HepG2 (cell line): ENCODE measurements around the gene HDDC3. TPM values are rescaled to one million over a fixed set of nuclear protein-coding genes. Genes with fewer than 3 reads are reported as not detected.

Experiments
- CBX1 ChIP-seq: IDR thresholded peaks from one replicate; pipeline ENCODE4 v1.6.1; 2016; ENCODE audit warnings: antibody characterized with exemption, low read depth
- CC2D1A ChIP-seq: sonication (generic); formaldehyde crosslinking; IDR thresholded peaks from 2 replicates; pipeline ENCODE4 v1.8.1; 2023; ENCODE audit warnings: mild to moderate bottlenecking, missing genetic modification reagents
- ELF3 ChIP-seq: IDR thresholded peaks from 2 replicates; pipeline ENCODE4 v1.6.1; 2016; ENCODE audit warnings: missing genetic modification reagents, missing compliant biosample characterization
- FOXO1 ChIP-seq: sonication (generic); formaldehyde crosslinking; IDR thresholded peaks from 2 replicates; pipeline ENCODE4 v1.4.0; 2020; ENCODE audit warnings: missing genetic modification reagents
- GABPB1 ChIP-seq: IDR thresholded peaks from 2 replicates; pipeline ENCODE4 v1.6.1; 2016; ENCODE audit warnings: mild to moderate bottlenecking, missing genetic modification reagents, moderate library complexity, missing compliant biosample characterization
- HMGXB4 ChIP-seq, 2 experiments: sonication (generic) in 1 of 2; formaldehyde crosslinking in 1 of 2; IDR thresholded peaks; 2 replicates each; pipeline versions ENCODE4 v1.4.0 to v1.6.1; 2018 to 2020; ENCODE audit warnings: missing genetic modification reagents in 2 of 2, borderline replicate concordance in 1 of 2, low read depth in 1 of 2, mild to moderate bottlenecking in 1 of 2, missing biosample characterization in 1 of 2
- HNF4A ChIP-seq: sonication (generic); formaldehyde crosslinking; IDR thresholded peaks from 2 replicates; pipeline ENCODE4 v1.4.0; 2020; ENCODE audit warnings: missing genetic modification reagents
- HNRNPLL ChIP-seq: fragments of 200-400 bp; formaldehyde crosslinking; IDR thresholded peaks from 2 replicates; pipeline ENCODE4 v1.6.1; 2017; ENCODE audit warnings: mild to moderate bottlenecking, low read depth, low read length; ENCODE audit not compliant: poor library complexity, severe bottlenecking
- KLF6 ChIP-seq: IDR thresholded peaks from 2 replicates; pipeline ENCODE4 v1.8.0; 2016; ENCODE audit warnings: missing biosample characterization, missing genetic modification reagents
- LCORL ChIP-seq, 2 experiments: fragments of 450-650 bp in 1 of 2; sonication (generic) in 1 of 2; formaldehyde crosslinking in 1 of 2; IDR thresholded peaks; 2 replicates each; pipeline versions ENCODE4 v1.5.0 to v1.6.1; 2017 to 2020; ENCODE audit warnings: antibody characterized with exemption in 1 of 2, missing genetic modification reagents in 1 of 2
- ZBTB26 ChIP-seq: IDR thresholded peaks from 2 replicates; pipeline ENCODE4 v1.6.1; 2016; ENCODE audit warnings: missing compliant biosample characterization, missing genetic modification reagents, borderline replicate concordance
- ZBTB38 ChIP-seq: sonication (generic); formaldehyde crosslinking; IDR thresholded peaks from 2 replicates; pipeline ENCODE4 v1.5.1; 2020; ENCODE audit warnings: mild to moderate bottlenecking, missing genetic modification reagents
- ZNF205 ChIP-seq: IDR thresholded peaks from 2 replicates; pipeline ENCODE4 v1.6.1; 2018; ENCODE audit warnings: missing biosample characterization, missing genetic modification reagents
- ZNF572 ChIP-seq: sonication (generic); formaldehyde crosslinking; IDR thresholded peaks from 2 replicates; pipeline ENCODE4 v1.5.1; 2020; ENCODE audit warnings: mild to moderate bottlenecking, missing genetic modification reagents
- ZNF687 ChIP-seq: sonication (generic); formaldehyde crosslinking; IDR thresholded peaks from 2 replicates; pipeline ENCODE4 v1.5.1; 2020; ENCODE audit warnings: mild to moderate bottlenecking, missing genetic modification reagents, moderate library complexity
- polyA plus RNA-seq, 8 experiments: library from polyadenylated mRNA; depleted of rRNA in 3 of 8; stranded (reverse) in 7 of 8; unstranded in 1 of 8; fragments of >200 nt; fragmentation: Illumina TruSeq in 4 of 8; extraction: Trizol in 4 of 8; gene quantifications; 2 replicates each; pipeline versions ENCODE4 v1.2.1 to v1.2.3, GENCODE V29; 2011 to 2016; ENCODE audit warnings: low read depth in 4 of 8, missing spikeins in 1 of 8, mixed read lengths in 1 of 8; ENCODE audit not compliant: insufficient read depth in 1 of 8
- total RNA-seq, 5 experiments: library from RNA; depleted of rRNA; stranded (reverse); fragments of >200 nt; fragmentation: Illumina TruSeq; extraction: Trizol; gene quantifications; 2 replicates each; pipeline ENCODE4 v1.2.3, GENCODE V29; 2016; ENCODE audit warnings: low read depth in 1 of 5
- TF ChIP-seq, protein P1 (sequence below): sonication (generic); formaldehyde crosslinking; IDR thresholded peaks from 2 replicates; pipeline ENCODE4 v1.5.0; 2020; ENCODE audit warnings: mild to moderate bottlenecking, missing genetic modification reagents, borderline replicate concordance

Gene HDDC3
- total and polyA plus RNA-seq, 2 of the 13 experiments (the other 11 are each of a cell fraction or from before 2014, with no cell fraction given): 18.7 to 28.3 TPM

DNA sequence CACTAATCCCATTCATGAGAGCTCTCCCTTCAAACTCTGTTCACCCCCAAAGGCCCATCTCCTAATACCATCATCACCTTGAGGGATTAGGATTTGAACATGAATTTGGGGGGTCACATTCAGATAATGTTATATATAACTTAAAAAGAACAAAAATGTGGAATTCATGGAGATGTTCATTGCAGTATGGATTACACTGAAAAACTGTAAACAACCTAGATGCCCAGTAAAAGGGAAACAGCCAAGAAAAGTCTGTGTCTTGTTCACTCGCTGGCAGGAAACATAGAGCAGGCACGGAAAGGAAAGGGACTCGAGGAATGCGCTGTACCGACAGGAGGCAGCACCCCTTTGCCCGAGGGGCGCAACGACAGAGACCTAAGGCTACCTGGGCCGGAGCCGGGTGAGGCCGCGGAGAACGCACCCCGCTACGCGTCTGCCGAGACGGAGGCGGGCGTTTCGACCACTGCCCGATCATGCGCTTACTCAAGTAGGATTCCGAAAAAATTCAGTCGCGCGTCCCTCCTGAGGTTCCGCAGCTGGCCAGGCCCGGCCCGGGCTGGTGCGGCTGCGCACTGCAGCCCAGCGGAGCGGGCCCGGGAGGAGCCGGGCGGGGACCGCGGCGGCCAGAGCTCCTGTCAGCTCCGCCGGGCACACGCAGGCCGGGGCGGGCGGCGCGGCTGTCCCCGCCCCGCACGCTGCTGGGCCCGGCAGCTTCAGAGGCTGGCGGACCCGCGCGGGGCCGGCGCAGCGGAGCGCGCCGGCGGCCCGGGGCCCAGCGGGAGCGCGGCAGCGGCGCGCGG is 30.1 kb downstream of the HDDC3 start (continued):
- TF ChIP-seq HNF4A (CRISPR knock-in tag) (no peak), LCORL (IDR thresholded peaks at IDR 0.05) (no peak), LCORL (CRISPR knock-in tag; IDR thresholded peaks at IDR 0.05) (0 out of 2 replicates have a peak, but pooled peaks have one; percentile 58), ZNF572 (no peak), ZNF687 (CRISPR knock-in tag) (peak; percentile 76), ZBTB38 (CRISPR knock-in tag) (peak; percentile 65), ELF3 (CRISPR knock-in tag) (peak; percentile 56; the same call in 1 of the 2 replicates), ZNF205 (peak; percentile 60; the same call in 1 of the 2 replicates), GABPB1 (CRISPR knock-in tag) (peak; percentile 61), CBX1 (peak; percentile 48), ZBTB26 (0 out of 2 replicates have a peak, but pooled peaks have one; percentile 34), HMGXB4 (CRISPR knock-in tag; IDR thresholded peaks at IDR 0.05; ENCODE audit: borderline replicate concordance in 1 of 2, low read depth in 1 of 2) (peak; percentile 90 to 98), HNRNPLL (peak; percentile 87), KLF6 (0 out of 2 replicates have a peak, but pooled peaks have one; percentile 44), FOXO1 (CRISPR knock-in tag) (peak; percentile 62), CC2D1A (CRISPR knock-in tag) (no peak)
- TF ChIP-seq, protein P1, sequence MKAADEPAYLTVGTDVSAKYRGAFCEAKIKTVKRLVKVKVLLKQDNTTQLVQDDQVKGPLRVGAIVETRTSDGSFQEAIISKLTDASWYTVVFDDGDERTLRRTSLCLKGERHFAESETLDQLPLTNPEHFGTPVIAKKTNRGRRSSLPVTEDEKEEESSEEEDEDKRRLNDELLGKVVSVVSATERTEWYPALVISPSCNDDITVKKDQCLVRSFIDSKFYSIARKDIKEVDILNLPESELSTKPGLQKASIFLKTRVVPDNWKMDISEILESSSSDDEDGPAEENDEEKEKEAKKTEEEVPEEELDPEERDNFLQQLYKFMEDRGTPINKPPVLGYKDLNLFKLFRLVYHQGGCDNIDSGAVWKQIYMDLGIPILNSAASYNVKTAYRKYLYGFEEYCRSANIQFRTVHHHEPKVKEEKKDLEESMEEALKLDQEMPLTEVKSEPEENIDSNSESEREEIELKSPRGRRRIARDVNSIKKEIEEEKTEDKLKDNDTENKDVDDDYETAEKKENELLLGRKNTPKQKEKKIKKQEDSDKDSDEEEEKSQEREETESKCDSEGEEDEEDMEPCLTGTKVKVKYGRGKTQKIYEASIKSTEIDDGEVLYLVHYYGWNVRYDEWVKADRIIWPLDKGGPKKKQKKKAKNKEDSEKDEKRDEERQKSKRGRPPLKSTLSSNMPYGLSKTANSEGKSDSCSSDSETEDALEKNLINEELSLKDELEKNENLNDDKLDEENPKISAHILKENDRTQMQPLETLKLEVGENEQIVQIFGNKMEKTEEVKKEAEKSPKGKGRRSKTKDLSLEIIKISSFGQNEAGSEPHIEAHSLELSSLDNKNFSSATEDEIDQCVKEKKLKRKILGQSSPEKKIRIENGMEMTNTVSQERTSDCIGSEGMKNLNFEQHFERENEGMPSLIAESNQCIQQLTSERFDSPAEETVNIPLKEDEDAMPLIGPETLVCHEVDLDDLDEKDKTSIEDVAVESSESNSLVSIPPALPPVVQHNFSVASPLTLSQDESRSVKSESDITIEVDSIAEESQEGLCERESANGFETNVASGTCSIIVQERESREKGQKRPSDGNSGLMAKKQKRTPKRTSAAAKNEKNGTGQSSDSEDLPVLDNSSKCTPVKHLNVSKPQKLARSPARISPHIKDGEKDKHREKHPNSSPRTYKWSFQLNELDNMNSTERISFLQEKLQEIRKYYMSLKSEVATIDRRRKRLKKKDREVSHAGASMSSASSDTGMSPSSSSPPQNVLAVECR (CRISPR knock-in tag): peak; percentile 56; the same call in 1 of the 2 replicates
